ENCODE data around the gene CC2D2B.
"Not testable (repeated sequence)": the region's sequence is repeated elsewhere in the genome, so short reads cannot be mapped to it uniquely, and the experiment has no call there.

CC2D2B gene

GRCh38 chr10:95907456-95908253 lies at the start of gene CC2D2B:
TSS of gene CC2D2B (plus strand) at chr10:95907975. CDS start at chr10:95911324, 3,349 bp downstream.
- TF ChIP-seq ZNF274 (IDR thresholded peaks at IDR 0.05; ENCODE audit: low read depth, low read length): no peak
- peak within 1 kb of the TSS; percentile 83 for H3K4me3 ChIP-seq (ENCODE audit: low read length)

- TF ChIP-seq ZNF274 (IDR thresholded peaks at IDR 0.05; ENCODE audit: low read depth, low read length): no peak
- H3K4me3 ChIP-seq (ENCODE audit: low read length): no peak overlapping the region
These were observed 47.4 kb upstream of the CC2D2B start for GRCh38 chr10:95860166-95860940.

GRCh38 chr10:95861386-95861785 lies 46.4 kb upstream of the CC2D2B start:
- no peak overlapping the region for H3K4me3 ChIP-seq (ENCODE audit: low read length)
- no peak for TF ChIP-seq ZNF274 (IDR thresholded peaks at IDR 0.05; ENCODE audit: low read depth, low read length)

- no peak overlapping the region for H3K4me3 ChIP-seq (ENCODE audit: low read length)
- TF ChIP-seq ZNF274 (IDR thresholded peaks at IDR 0.05; ENCODE audit: low read depth, low read length): no peak
These were observed 42.6 kb upstream of the CC2D2B start for GRCh38 chr10:95864906-95865813.

GRCh38 chr10:95865814-95866466 lies 41.8 kb upstream of the CC2D2B start:
- TF ChIP-seq ZNF274 (IDR thresholded peaks at IDR 0.05; ENCODE audit: low read depth, low read length): no peak

GRCh38 chr10:95866467-95866842 lies 41.3 kb upstream of the CC2D2B start:
- no peak overlapping the region for H3K4me3 ChIP-seq (ENCODE audit: low read length)
- no peak for TF ChIP-seq ZNF274 (IDR thresholded peaks at IDR 0.05; ENCODE audit: low read depth, low read length)

More at GRCh38 chr10:95865814-95866466, 41.8 kb upstream of the CC2D2B start:
- no peak overlapping the region for H3K4me3 ChIP-seq (ENCODE audit: low read length)

- no peak for TF ChIP-seq ZNF274 (IDR thresholded peaks at IDR 0.05; ENCODE audit: low read depth, low read length)
These were observed 39.9 kb upstream of the CC2D2B start for GRCh38 chr10:95867866-95868265.

GRCh38 chr10:95872158-95872711 lies 35.5 kb upstream of the CC2D2B start:
- no peak for TF ChIP-seq ZNF274 (IDR thresholded peaks at IDR 0.05; ENCODE audit: low read depth, low read length)
- H3K4me3 ChIP-seq (ENCODE audit: low read length): no peak overlapping the region

More at GRCh38 chr10:95867866-95868265, 39.9 kb upstream of the CC2D2B start:
- H3K4me3 ChIP-seq (ENCODE audit: low read length): no peak overlapping the region

GRCh38 chr10:95873139-95873538 lies 34.6 kb upstream of the CC2D2B start:
- no peak overlapping the region for H3K4me3 ChIP-seq (ENCODE audit: low read length)
- no peak for TF ChIP-seq ZNF274 (IDR thresholded peaks at IDR 0.05; ENCODE audit: low read depth, low read length)

- no peak overlapping the region for H3K4me3 ChIP-seq (ENCODE audit: low read length)
- TF ChIP-seq ZNF274 (IDR thresholded peaks at IDR 0.05; ENCODE audit: low read depth, low read length): no peak
These were observed 34.1 kb upstream of the CC2D2B start for GRCh38 chr10:95873651-95874050.

GRCh38 chr10:95874783-95875182 lies 33.0 kb upstream of the CC2D2B start:
- not testable (repeated sequence) for H3K4me3 ChIP-seq (ENCODE audit: low read length)

- TF ChIP-seq ZNF274 (IDR thresholded peaks at IDR 0.05; ENCODE audit: low read depth, low read length): no peak
- no peak overlapping the region for H3K4me3 ChIP-seq (ENCODE audit: low read length)
These were observed 31.0 kb upstream of the CC2D2B start for GRCh38 chr10:95876756-95877155.

GRCh38 chr10:95877881-95878280 lies 29.9 kb upstream of the CC2D2B start:
- H3K4me3 ChIP-seq (ENCODE audit: low read length): no peak overlapping the region
- no peak for TF ChIP-seq ZNF274 (IDR thresholded peaks at IDR 0.05; ENCODE audit: low read depth, low read length)

Measured in GM08714 (cell line).